ENCODE data around the gene TBC1D1.

Gene TBC1D1

DNA sequence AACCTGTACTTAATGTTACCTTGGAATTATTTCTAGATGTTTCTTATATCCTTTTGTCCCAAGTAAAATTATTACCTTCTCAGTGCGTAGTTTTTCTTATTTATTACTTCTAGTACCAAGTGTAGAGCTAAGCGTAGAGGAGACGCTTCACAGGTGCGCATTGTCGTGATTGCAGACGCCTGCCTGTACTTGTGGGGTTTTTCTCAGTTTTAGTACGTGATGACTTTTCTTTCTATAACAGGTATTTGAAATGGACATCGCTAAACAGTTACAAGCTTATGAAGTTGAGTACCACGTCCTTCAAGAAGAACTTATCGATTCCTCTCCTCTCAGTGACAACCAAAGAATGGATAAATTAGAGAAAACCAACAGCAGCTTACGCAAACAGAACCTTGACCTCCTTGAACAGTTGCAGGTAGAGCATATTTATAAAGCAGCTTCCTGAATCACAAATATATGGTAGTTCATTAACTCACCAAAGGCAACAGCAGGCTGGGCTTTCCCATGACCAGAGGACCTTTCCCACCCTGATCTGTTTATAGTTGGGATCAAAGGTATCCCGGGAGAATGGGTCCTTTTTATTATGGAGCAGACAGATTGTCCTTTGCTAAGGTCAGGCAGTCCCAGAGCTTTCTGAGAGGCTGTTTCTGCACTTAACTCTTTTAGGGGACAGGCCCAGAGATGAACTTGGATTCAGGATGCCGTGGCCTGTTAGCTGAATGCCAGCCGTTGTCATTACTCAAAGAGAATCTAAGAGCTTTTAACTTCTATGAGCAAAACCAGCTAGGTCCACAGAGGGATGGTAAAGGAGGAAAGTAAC is 242.2 kb downstream of the TBC1D1 start:
- no peak for DNase-seq

GRCh38 chr4:38133711-38134480 is 243.0 kb downstream of the TBC1D1 start:
- DNase-seq, result no peak

- no peak for DNase-seq
Measured at GRCh38 chr4:38135201-38135600, 244.3 kb downstream of the TBC1D1 start.

DNA sequence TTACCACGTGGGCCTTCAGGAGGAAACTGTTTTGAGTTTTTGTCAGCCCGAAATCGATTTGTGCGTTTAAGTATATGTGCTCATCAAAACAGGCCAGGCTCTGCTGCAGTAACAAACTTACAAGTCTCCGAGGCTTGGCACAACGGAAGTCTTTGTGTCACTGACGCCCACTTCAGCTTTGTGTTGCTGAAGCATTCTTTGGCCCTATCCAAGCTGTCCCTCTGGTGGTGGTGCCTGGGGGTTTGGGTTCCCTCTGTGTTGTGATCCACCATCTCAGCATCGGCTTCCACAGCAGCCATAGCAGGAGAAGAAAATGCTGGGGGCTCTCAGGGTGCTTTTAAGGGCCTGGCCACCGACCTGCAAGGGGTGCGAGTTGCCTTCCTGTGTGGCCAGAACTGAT is 245.7 kb downstream of the TBC1D1 start:
- DNase-seq, result no peak

GRCh38 chr4:38137080-38137479 is 246.2 kb downstream of the TBC1D1 start:
- DNase-seq, result no peak

GRCh38 chr4:38138363-38138762 is 247.5 kb downstream of the TBC1D1 start:
- no peak for DNase-seq

DNA sequence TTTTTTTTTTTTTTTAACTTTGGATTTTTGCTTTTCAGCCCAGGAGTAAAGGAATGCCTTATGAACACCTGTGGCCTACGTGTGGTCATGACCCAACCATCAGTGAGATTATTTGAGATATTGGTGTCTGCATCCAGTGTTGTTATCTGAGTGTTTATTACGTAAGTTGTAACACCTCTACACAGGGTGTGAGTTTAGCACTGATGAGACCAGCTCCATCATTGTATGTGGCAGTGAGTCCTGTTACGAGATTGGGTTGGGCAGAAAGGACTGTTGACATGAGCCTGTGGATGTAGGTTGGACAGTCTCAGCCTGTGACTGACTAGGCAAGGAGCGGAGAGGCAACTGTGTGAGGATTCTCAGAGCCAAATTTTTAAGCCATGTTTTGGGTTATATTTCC is 248.3 kb downstream of the TBC1D1 start:
- no peak for DNase-seq

GRCh38 chr4:38140643-38141203 is 249.8 kb downstream of the TBC1D1 start:
- DNase-seq, result no peak

DNA sequence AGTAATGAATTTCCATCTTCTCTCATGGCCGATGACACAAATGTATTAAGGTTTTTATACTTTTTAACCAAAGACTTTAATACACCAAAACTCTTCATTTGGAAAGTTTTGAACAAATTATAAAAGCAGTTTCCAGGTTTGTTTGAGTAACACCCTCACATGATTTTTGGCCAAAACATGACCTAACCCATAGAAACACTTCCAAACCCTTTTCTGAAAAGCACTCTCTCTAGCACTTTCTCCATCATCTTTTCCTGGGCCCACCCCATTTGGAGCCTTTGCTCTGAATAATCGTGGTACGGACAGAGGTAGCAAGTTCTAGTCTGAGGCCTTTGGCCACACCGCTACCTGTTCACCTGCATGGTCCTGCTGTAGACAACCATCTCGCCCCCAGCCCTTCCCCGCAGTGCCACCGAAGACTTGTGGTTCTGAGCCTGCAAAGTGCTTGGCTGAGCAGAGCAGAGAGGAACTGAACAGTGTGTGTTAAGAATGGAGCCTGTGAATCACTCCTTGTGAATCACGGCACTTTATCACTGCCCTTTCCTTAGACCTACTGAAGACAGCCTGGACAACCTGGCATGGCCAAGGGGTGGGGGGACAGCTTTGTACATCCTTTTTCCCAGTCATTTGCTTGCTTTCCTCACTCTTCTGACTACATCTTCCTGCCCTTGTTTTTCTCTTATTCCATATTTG is 251.1 kb downstream of the TBC1D1 start:
- DNase-seq, result no peak

- no peak for DNase-seq
Measured at GRCh38 chr4:38144031-38144430, 253.1 kb downstream of the TBC1D1 start.

DNA sequence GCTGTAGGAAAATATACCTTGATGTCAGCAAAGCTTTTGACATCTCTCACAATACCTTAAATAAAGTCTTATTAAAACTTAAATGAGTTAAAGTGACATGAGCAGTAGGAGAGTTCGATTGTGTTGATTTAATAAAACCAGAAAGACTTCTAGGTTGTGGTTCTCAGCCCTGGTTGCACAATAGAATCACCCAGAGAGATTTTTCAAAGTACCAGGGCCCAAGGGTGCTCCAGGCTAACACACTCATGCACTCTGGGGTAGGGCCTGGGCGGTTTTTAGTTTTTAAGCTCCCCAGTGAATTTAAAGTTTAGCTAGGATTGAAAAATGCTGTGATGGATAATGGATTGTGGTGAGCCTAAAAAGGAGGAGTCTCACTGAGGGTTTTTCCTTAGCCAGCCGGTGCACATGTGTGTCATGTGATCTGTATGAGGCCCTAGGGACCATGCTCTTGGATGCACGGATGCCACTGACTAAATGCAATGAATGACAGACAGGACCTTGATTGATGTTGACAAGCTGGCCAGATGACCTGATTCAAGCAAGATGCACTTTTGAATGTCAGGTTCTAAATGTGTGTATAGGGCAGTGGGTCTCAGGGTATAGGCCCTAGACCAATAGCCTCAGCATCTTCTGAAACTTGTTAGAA is 254.3 kb downstream of the TBC1D1 start:
- DNase-seq, result no peak

DNA sequence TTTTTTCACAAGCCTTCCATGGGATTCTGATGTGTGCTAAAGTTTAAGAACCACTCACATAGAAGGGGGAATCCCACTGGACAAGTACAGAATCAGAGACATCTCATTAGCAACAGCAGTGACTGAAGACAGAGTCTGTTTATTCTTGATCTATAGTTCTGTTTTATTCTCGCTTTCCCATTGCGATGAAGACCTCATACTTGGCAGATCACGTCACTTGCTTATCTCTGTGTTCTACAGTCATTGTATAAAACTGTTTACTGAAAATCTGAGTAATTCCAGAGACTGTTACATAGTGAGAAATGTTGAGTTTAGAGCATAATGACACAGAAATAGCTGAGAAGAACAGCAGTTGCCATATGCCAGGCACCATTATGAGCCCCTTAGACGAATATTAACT is 254.9 kb downstream of the TBC1D1 start:
- DNase-seq, result no peak

DNA sequence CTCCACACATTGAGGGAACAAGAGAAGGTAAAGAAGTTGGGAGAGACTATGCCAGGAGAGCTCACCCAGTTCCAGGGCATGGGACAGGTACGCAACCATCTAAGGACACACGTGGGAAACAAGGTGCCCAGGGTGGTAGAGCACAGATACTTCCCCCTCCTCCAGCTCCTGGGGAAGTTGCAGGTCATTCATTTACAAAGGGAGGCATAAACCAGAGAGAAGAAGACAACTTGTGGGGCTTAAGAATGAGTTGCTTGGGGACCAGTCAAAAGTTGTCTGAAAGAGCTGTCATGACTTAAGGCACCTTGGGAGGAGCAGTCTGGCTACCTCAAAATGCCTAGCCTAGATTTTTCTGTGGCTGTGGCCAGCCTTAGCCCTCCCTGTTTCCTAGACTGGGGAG is 255.5 kb downstream of the TBC1D1 start:
- no peak for DNase-seq

DNA sequence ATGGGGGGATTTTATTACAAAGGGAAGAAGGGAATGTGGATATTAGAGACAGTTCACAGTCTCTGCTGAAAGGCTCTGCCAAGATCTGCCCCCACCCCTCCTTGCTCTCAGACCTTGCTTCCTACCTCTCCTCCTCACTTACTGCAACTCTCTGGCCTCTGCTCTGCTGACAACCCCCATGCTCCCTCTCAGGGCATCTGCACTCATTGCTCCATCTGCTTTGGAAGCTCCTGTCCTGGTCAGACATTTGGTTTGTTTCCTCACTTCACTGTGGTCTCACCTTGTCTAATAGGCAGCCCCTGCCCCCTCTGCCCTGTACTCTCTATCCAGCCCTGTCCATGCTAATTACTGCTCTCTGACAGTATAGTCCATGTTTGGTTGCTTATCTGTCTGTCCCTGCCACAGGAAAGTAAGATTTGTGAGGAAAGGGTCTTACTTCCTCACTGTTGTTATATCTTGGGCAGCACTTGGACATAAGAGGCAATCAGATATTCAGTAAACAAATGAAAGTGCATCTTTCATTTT is 258.6 kb downstream of the TBC1D1 start:
- DNase-seq, result no peak

- DNase-seq, result no peak
Measured at GRCh38 chr4:38149997-38150671, 259.2 kb downstream of the TBC1D1 start.

GRCh38 chr4:38150766-38151165 is 259.9 kb downstream of the TBC1D1 start:
- DNase-seq, result no peak

DNA sequence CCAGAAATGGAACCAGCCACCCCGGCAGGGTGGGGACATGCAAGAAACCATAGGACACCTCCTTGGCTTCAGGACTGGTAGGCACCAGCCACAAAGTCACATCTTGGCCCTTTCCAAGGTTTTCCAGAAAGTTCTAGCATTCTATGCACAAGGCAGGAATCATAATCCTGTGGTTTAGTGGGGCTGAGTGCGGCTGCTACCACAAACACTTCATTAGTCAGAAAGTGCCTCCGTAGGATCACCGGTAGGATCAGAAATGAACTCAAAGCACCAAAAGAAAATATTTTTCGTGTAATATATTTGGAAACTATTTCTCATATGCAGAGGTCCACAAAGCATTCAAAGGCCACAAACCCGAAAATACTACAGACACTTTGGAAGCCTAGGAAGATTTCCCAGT is 261.0 kb downstream of the TBC1D1 start:
- no peak for DNase-seq

- DNase-seq, result no peak
Measured at GRCh38 chr4:38152305-38152704, 261.4 kb downstream of the TBC1D1 start.

DNA sequence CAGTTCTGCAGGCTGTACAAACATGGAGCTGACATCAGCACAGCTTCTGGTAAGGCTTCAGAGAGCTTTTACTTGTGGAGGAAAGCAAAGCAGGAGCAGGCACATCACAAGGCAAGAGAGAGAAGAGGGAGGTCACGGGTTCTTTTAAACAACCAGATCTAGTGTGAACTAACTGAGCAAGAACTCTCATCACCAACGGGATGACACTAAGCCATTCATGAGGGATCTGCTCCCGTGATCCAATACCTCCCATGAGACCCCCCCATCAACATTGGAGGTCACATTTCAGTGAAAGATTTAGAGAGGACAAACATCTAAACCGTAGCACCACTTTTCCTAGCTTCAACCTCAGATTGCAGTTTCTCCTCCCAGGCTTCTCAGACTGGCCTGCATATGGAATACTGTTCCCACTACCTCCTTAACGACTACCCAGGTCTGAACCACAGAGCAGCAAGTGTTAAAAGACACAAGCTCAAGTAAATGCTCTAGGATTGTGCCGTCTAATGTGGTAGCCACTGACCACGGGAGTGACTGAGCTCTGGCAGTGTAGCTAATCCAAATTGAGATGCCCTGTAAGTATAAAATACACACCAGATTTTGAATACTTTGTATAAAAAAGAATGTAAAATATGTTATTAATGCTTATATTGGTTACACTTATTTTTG is 262.0 kb downstream of the TBC1D1 start:
- no peak for DNase-seq

GRCh38 chr4:38153387-38153760 is 262.5 kb downstream of the TBC1D1 start:
- no peak for DNase-seq

DNA sequence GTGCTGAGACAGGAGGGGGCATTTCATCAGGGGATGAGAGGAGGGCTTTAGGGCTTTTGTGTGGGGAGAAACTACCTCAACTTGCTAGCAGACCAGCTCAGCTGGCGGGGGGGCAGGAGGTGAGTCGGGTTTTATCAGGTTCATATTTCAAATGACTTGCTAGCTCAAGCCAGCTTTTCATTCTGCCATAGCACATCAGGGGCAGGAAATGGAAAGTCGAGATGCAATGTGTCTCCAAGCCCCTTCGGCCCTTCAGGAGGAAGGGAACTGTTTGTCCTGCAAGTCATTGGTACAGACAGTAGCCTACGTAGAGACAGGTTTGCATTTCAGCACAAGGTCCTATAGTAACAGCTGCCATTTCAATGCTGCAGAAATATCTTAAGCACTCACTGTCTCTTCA is 263.4 kb downstream of the TBC1D1 start:
- DNase-seq, result no peak
